Loucy (cell line): Measurements from ENCODE around the gene ZNF267.
A peak's percentile ranks its signal among the peaks of the same experiment; 100 is the strongest.

Experiments
- H2AFZ ChIP-seq: fragments of 200-600 bp; sonication (generic); 2 replicates; pipeline ENCODE4 v1.6.0; 2016; ENCODE audit warnings: antibody characterized with exemption, mild to moderate bottlenecking, low read length, moderate library complexity
- H3F3A ChIP-seq: fragments of 200-600 bp; 2 replicates; pipeline ENCODE4 v1.6.0; 2016; ENCODE audit warnings: antibody characterized with exemption, low read depth, mild to moderate bottlenecking
- H3K27me3 ChIP-seq: fragments of 200-600 bp; sonication (generic); 2 replicates; pipeline ENCODE4 v1.6.1; 2014; ENCODE audit warnings: low read length, mild to moderate bottlenecking; ENCODE audit not compliant: insufficient read depth, poor library complexity, severe bottlenecking
- H3K36me3 ChIP-seq: fragments of 200-600 bp; sonication (generic); 2 replicates; pipeline ENCODE4 v1.6.1; 2016; ENCODE audit warnings: low read length; ENCODE audit not compliant: insufficient read depth
- H3K4me1 ChIP-seq: fragments of 200-600 bp; sonication (generic); 2 replicates; pipeline ENCODE4 v1.5.1; 2014; ENCODE audit warnings: low read length, mild to moderate bottlenecking; ENCODE audit not compliant: insufficient read depth, poor library complexity, severe bottlenecking
- H3K4me2 ChIP-seq: fragments of 200-600 bp; sonication (generic); 2 replicates; pipeline ENCODE4 v1.6.0; 2014; ENCODE audit warnings: antibody characterized with exemption, low read length, low read depth, mild to moderate bottlenecking; ENCODE audit not compliant: poor library complexity, severe bottlenecking
- H3K4me3 ChIP-seq: fragments of 200-600 bp; sonication (generic); 2 replicates; pipeline ENCODE4 v1.5.1; 2014; ENCODE audit warnings: low read length, mild to moderate bottlenecking, mixed read lengths; ENCODE audit not compliant: poor library complexity, severe bottlenecking
- H3K79me2 ChIP-seq: fragments of 200-600 bp; sonication (generic); 2 replicates; pipeline ENCODE4 v1.6.1; 2014; ENCODE audit warnings: low read length; ENCODE audit not compliant: insufficient read depth
- H3K9ac ChIP-seq: fragments of 200-600 bp; sonication (generic); 2 replicates; pipeline ENCODE4 v1.6.0; 2014; ENCODE audit warnings: mild to moderate bottlenecking, low read depth, low read length, moderate library complexity; ENCODE audit not compliant: poor library complexity, severe bottlenecking
- H3K9me2 ChIP-seq: fragments of 200-600 bp; sonication (generic); replicated peaks from 2 replicates; pipeline ENCODE4 v1.6.1; 2016; ENCODE audit warnings: low read depth, low read length, mixed read lengths
- H3K9me3 ChIP-seq: fragments of 200-600 bp; sonication (generic); 2 replicates; pipeline ENCODE4 v1.6.1; 2014; ENCODE audit warnings: mild to moderate bottlenecking, antibody characterized with exemption, low read length, low read depth; ENCODE audit not compliant: insufficient read depth
- H4K20me1 ChIP-seq: fragments of 200-600 bp; sonication (generic); 2 replicates; pipeline ENCODE4 v1.6.0; 2014; ENCODE audit warnings: antibody characterized with exemption, low read length, mild to moderate bottlenecking; ENCODE audit not compliant: insufficient read depth, poor library complexity, severe bottlenecking
- CTCF ChIP-seq: fragments of 200-600 bp; sonication (generic); conservative IDR thresholded peaks from 2 replicates; pipeline ENCODE4 v1.5.1; 2014; ENCODE audit warnings: mild to moderate bottlenecking, antibody characterized with exemption, low read length
- EZH2phosphoT487 ChIP-seq: fragments of 200-600 bp; IDR thresholded peaks from 2 replicates; pipeline ENCODE4 v1.6.1; 2018; ENCODE audit warnings: antibody characterized with exemption, mild to moderate bottlenecking, moderate library complexity, borderline replicate concordance

The ZNF267 gene

DNA sequence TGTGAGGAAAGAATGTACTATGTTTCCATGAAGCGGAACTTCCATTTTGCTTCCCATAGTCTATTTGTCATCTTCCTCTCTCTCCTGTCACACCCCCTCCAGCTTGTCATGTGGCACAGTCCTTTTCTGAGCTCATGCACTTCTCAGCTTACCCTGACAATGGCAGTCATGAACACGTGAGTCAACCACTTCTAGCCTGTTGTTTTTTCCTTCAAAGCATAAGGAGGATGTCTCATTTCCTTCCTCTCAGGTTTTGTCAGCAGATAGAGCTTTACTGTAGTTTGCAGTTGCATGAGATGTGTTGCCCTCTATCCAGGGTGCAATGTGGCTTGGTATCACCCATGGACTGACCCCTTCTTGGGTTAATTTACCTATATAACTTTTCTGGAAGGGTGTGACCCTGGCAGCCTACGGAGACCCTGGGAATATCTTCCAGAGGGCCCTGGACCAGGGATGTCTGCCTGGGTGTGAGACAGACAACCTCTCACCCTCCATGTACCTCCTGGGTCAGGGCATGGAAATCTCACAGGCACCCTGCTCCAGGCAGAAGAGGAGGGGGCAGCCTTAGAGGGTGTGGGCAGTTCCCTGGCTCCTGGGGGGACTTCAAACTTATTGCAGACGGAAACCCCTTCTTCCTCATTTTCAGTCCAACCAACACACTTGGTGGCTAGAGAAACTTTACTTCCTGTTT is 4.0 kb upstream of the ZNF267 start:
- no peaks in the 10 kb centered on the region for H3K36me3 ChIP-seq
- H3F3A ChIP-seq = no peaks in the 10 kb centered on the region
- H3K9ac ChIP-seq = peak overlapping the region; percentile 49
- TF ChIP-seq EZH2phosphoT487 = no peak
- TF ChIP-seq CTCF = no peak
- H3K4me3 ChIP-seq = peak overlapping the region; percentile 59
- peak overlapping the region; percentile 83 for H3K4me2 ChIP-seq
- no peaks in the 10 kb centered on the region for H3K9me3 ChIP-seq
- no peak overlapping the region for H2AFZ ChIP-seq
- no peaks in the 10 kb centered on the region for H3K9me2 ChIP-seq
- peaks cover 6% of the 10 kb centered on the region for H4K20me1 ChIP-seq
- peaks cover 11% of the 10 kb centered on the region for H3K79me2 ChIP-seq
- peaks cover 5% of the 10 kb centered on the region for H3K27me3 ChIP-seq
- peaks cover 29% of the 10 kb centered on the region for H3K4me1 ChIP-seq

DNA sequence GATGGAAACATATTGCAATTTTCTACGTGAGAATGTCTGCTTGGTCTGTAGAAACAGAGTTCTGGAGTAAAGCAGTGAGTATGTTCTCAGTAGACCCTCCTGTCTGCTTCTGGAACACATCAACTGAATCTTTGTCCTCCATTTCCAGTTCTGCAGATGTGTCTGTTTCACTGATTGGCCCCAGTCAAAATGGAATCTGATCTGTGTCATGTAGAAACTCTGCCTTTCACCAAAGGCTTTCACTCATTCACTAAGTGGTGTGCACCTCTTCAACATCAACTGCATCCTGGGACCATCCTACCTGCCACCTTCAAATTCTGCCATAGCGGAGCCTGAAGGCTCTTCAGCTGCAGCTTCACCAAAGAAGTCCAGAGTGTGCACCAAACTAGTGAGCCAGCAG is 2.8 kb upstream of the ZNF267 start:
- H3F3A ChIP-seq = no peaks in the 10 kb centered on the region
- H3K36me3 ChIP-seq = no peaks in the 10 kb centered on the region
- peaks cover 5% of the 10 kb centered on the region for H3K27me3 ChIP-seq
- peaks cover 35% of the 10 kb centered on the region for H3K4me1 ChIP-seq
- TF ChIP-seq CTCF (no peak), EZH2phosphoT487 (no peak)
- no peak overlapping the region for H3K4me2 ChIP-seq
- H4K20me1 ChIP-seq = peaks cover 18% of the 10 kb centered on the region
- no peaks in the 10 kb centered on the region for H3K9me2 ChIP-seq
- H3K4me3 ChIP-seq = no peak overlapping the region
- H3K9ac ChIP-seq = no peak overlapping the region
- peaks cover 22% of the 10 kb centered on the region for H3K79me2 ChIP-seq
- no peak overlapping the region for H2AFZ ChIP-seq
- no peaks in the 10 kb centered on the region for H3K9me3 ChIP-seq

- peaks cover 41% of the 10 kb centered on the region for H3K4me1 ChIP-seq
- H3K27me3 ChIP-seq = peaks cover 5% of the 10 kb centered on the region
- H3K9me3 ChIP-seq = no peaks in the 10 kb centered on the region
- H3K4me2 ChIP-seq = no peak overlapping the region
- H3K36me3 ChIP-seq = no peaks in the 10 kb centered on the region
- peaks cover 25% of the 10 kb centered on the region for H4K20me1 ChIP-seq
- no peak for TF ChIP-seq CTCF
- no peak for TF ChIP-seq EZH2phosphoT487
- H2AFZ ChIP-seq = no peak overlapping the region
- no peaks in the 10 kb centered on the region for H3F3A ChIP-seq
- no peaks in the 10 kb centered on the region for H3K9me2 ChIP-seq
- no peak overlapping the region for H3K9ac ChIP-seq
- H3K79me2 ChIP-seq = peaks cover 29% of the 10 kb centered on the region
- H3K4me3 ChIP-seq = no peak overlapping the region
Measured at GRCh38 chr16:31871510-31871909, 2.1 kb upstream of the ZNF267 start.
